ENCODE measurements around the gene DOCK4. TPM values are rescaled to one million over a fixed set of nuclear protein-coding genes. Genes with fewer than 3 reads are reported as not detected.
"Not testable (repeated sequence)": the region's sequence is repeated elsewhere in the genome, so short reads cannot be mapped to it uniquely, and the experiment has no call there.

Gene DOCK4
- total RNA-seq, 2 donors from 2014 or later, result 0.21 to 1.1 TPM

DNA sequence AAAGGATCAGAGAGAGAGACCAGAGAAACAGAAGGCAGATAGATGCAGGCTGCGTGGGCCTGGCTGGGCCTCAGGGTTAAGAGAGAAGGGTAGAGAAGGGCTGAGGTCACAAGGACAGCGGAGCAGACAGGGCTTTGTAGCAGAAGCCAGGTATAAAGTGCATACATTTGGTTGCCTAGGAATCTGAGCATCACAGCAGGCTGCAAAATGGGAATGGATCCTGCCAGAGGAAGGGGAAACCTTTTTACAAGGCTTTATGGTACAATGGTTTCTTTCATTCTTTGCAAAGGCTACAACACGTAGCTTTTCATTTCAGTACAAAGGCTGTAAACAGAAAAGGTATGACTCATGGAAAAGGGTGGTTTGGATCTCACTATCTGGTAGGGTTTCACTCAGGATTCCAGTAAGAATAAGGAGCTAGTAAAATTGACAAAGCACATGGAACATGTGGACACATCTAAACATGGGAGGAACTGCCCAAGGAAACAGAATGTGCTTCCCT lies 275.1 kb downstream of the DOCK4 start:
- ATAC-seq, result peak in 1 of 2 donors; percentile 97
- H3K36me3 Mint-ChIP-seq, result no peaks in the 10 kb centered on the region
- H3K27ac Mint-ChIP-seq, result peak overlapping the region in 1 of 2 donors; percentile 46
- no peak for DNase-seq (ENCODE audit: low spot score in 2 of 2)
- peaks cover 0 to 4% of the 10 kb centered on the region in 2 donors for H3K9me3 Mint-ChIP-seq

DNA sequence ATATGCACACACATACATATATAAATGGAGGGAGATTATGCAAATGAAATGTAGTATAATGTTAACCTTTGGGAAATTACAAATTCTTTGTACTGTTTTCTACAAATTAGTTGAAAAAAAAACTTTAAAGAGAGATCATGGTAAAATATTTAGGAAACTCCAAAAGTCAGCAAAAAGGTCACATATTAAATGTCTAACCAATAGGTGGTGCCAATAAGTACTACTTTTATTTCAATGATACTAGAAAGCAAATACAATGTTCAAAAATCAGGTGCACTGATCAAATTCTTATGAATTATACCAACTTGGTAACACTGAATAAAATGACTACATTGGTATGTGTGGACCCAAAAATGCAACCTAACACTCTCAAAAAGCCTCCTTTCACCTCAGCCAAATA lies 276.9 kb downstream of the DOCK4 start:
- H3K36me3 Mint-ChIP-seq, result no peaks in the 10 kb centered on the region
- H3K9me3 Mint-ChIP-seq, result peaks cover 0 to 4% of the 10 kb centered on the region in 2 donors
- DNase-seq (ENCODE audit: low spot score in 2 of 2), result no peak
- H3K27ac Mint-ChIP-seq, result no peak overlapping the region
- ATAC-seq, result no peak

DNA sequence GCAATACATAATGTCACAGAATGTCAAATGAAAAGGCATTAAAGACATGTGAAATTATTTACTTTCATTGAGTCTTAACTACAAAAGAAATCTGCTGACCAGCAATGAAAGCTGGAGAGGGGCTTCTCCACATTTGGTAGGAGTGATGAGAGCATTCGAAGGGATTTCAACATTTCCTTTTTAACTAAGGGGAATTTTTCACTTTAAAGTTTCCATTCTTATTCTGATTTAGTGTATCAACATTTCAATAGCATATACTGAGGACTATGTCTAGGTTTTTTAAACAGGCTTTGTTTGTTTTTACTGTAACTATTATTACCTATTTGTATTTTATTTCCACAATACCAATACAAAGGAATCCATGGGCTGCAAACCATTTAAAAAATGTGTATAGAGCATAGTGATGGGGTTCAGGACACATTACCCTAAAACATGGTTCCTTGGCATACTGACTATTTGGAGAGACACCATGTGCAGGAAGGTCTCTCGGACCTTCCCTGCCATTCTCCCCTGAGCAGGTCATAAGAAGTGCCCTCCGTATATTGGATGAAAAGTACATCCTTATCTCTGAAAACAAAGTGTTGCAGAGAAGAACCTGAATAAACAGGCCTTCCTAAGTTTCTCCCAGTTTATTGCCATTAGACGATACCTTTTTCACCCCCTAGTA lies 278.7 kb downstream of the DOCK4 start:
- ATAC-seq, result no peak
- no peaks in the 10 kb centered on the region for H3K36me3 Mint-ChIP-seq

DNA sequence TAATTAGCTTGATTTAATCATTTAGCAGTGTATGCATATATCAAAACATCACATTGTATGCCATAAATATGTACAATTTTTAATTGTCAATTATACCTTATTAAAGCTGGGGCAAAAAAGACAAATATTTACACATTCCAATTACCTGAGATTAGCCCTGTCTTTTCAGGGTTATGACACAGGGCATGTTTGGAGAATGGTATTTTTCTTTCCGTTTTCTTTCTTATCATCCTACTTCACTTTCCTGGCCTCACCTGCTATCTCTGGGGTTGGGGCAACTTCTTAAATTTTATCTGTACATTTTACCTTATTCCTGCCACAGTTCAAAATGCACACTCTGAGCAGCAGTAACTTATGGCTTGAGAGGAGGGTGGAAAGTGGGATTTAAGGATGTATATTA lies 285.9 kb downstream of the DOCK4 start:
- Mint-ChIP-seq H3K9me3 (no peaks in the 10 kb centered on the region), H3K27ac (no peak overlapping the region), H3K36me3 (no peaks in the 10 kb centered on the region)
- ATAC-seq, result no peak
- no peak for DNase-seq (ENCODE audit: low spot score in 2 of 2)

More for the DNA sequence above, 278.7 kb downstream of the DOCK4 start:
- H3K27ac Mint-ChIP-seq, result no peak overlapping the region
- DNase-seq (ENCODE audit: low spot score in 2 of 2), result no peak
- H3K9me3 Mint-ChIP-seq, result peaks cover 0 to 4% of the 10 kb centered on the region in 2 donors

DNA sequence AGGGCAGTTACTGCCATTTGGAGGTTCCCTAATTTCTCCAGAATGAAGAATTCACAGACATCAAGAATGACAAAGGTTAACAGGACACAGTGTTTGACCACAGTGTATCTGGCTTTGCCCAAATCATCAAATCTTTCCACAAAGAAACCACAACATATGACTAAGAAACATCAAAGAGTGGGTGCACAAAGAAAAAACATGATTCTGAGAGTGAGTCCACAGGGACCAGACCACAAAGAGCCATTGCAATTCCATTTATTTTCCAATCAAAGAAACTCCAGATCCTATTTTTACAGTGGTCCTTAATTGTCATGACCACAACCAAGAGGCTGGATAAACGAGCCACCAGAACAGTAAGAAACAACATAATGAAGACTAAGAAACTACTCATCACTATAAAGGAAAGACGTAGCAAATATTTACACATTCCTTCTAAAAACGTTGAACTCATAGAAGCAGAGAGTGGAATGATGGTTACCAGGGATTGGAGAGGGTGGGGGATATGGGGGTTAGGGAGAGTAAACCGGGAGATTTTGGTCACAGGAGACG lies 286.5 kb downstream of the DOCK4 start:
- DNase-seq (ENCODE audit: low spot score in 2 of 2) (no peak), ATAC-seq (no peak)
- H3K9me3 Mint-ChIP-seq, result no peaks in the 10 kb centered on the region
- H3K27ac Mint-ChIP-seq, result no peak overlapping the region
- no peaks in the 10 kb centered on the region for H3K36me3 Mint-ChIP-seq

DNA sequence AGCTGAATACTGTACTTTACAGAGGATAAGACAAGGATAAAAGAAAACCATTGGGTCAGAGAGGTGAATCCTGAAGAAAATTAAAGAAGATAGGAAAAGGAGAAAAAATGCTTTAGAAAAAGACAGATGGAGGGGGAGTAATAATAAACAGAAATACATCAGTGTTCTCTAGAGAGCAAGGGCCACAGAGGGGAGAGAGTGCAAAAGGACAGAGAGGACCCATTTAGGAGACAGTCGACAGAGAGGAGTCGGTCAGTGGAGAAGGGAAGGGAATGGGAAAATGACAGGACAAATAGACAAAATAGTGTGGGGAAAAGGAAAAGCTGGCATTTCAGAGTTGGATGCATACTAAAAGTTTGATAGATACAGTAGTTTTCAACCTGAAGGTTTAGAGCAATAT lies 287.0 kb downstream of the DOCK4 start:
- Mint-ChIP-seq H3K27ac (no peak overlapping the region), H3K36me3 (no peaks in the 10 kb centered on the region), H3K9me3 (peaks cover 0 to 3% of the 10 kb centered on the region in 2 donors)
- no peak for DNase-seq (ENCODE audit: low spot score in 2 of 2)
- ATAC-seq, result no peak

DNA sequence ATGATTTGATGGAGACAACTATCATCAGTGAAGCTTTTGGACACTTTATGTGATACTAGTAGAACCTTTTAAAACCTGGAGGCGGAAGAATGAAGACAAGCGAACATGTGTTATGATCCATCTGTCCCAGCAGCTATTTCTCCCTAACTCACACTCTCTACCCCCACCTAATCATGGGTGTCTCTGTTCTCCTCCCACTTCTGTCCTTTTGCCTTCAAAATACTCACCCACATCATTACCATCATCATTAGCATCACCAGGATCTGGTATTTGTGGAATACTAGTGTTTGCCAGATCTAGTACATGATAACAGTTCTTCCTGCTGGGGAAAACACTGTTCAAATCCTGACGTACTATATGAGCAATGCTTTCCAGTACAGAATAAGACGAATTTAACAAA lies 287.7 kb downstream of the DOCK4 start:
- Mint-ChIP-seq H3K36me3 (no peaks in the 10 kb centered on the region), H3K27ac (no peak overlapping the region), H3K9me3 (peaks cover 0 to 3% of the 10 kb centered on the region in 2 donors)
- DNase-seq (ENCODE audit: low spot score in 2 of 2), result no peak
- no peak for ATAC-seq

DNA sequence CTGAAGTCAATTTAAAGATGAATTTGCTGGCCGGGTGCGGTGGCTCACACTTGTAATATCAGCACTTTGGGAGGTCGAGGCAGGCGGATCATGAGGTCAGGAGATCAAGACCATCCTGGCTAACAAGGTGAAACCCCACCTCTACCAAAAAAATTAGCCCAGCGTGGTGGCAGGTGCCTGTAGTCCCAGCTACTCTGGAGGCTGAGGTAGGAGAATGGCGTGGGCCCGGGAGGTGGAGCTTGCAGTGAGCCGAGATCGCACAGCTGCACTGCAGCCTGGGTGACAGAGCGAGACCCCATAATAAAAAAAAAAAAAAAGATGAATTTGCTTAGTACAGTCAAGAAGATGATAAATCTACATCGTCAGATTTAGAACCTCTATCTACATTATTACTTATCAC lies 288.8 kb downstream of the DOCK4 start:
- H3K9me3 Mint-ChIP-seq; DNase-seq (ENCODE audit: low spot score in 2 of 2); ATAC-seq; H3K27ac Mint-ChIP-seq; H3K36me3 Mint-ChIP-seq: not testable (repeated sequence)

DNA sequence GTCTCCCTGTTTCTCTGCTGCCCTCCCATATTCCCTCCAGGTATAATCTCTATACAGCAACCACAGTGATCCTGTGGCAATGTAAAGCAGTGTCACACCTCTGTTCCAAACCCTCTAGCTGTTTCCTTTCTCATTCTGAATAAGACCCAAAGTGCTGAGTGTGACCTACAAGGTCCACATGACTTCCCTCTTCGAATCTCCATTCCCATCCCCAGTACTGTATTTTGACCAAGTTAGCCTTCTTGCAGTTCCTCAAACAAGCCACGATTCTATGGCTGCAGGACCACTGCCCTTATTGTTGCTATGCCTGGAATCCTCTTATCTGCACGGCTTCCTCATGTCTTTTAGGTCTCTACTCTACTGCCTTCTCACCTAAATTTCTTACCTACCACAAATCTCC lies 291.9 kb downstream of the DOCK4 start:
- ATAC-seq, result no peak
- Mint-ChIP-seq H3K27ac (no peak overlapping the region), H3K36me3 (no peaks in the 10 kb centered on the region), H3K9me3 (peaks cover 0 to 3% of the 10 kb centered on the region in 2 donors)
- no peak for DNase-seq (ENCODE audit: low spot score in 2 of 2)

DNA sequence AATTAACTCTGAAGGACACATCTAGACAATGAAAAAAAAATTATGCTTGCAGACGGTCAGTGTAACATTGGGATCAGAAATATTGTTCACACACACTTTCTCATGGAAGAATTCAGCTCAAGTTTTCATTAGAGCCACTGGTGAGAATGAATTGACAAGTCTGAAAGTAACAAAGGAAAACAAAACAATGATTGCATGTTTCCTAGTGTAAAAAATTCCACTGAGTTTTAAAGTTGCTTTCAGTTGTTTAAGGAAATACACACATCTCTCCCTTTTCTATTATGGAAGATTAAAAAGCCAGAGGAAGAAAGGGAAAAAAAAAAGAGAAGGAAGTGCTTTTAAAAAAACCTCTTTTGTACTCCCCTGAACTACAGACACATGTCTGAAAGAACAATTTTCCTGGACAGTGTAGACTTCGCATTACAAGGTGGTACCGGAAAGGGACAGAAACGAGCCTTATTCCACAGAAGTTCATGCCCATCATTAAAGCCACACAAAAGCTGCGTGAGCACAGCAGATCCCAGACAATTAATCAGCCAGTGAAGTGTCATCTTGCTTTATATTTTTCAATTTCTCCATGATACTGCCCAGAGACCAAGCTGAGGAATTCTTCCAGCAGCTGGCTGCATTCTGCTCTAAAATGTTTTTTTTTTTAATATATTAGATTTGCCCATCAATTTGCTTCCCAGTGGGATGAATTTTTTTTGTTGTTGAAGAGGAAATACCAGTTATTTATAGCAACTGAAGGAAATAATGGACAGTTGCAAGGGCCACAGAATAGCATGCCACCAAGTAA lies 294.8 kb downstream of the DOCK4 start:
- DNase-seq (ENCODE audit: low spot score in 2 of 2) (no peak), ATAC-seq (no peak)
- Mint-ChIP-seq H3K36me3 (no peaks in the 10 kb centered on the region), H3K9me3 (peaks cover 0 to 3% of the 10 kb centered on the region in 2 donors), H3K27ac (no peak overlapping the region)

DNA sequence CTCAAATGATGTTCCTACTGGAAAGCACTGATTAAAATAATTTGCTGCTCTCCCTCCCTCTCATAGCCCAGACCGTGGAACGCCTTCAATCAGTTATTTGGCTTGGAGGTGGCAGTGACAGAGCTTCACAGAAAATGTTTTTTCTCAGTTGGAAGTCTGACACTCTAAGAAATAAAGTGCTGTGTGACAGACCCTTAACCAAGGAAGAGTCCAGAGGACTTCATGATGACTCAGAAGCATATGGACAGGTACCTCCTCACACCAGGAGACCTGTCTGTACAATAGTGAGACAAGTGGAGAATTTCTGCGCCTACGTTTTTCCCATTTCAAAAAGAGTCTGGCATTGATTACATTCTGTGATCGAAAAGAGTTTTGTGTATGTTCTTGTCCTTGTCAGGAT lies 295.5 kb downstream of the DOCK4 start:
- ATAC-seq, result no peak
- peaks cover 0 to 3% of the 10 kb centered on the region in 2 donors for H3K9me3 Mint-ChIP-seq
- no peak overlapping the region for H3K27ac Mint-ChIP-seq
- no peaks in the 10 kb centered on the region for H3K36me3 Mint-ChIP-seq
- DNase-seq (ENCODE audit: low spot score in 2 of 2), result no peak

DNA sequence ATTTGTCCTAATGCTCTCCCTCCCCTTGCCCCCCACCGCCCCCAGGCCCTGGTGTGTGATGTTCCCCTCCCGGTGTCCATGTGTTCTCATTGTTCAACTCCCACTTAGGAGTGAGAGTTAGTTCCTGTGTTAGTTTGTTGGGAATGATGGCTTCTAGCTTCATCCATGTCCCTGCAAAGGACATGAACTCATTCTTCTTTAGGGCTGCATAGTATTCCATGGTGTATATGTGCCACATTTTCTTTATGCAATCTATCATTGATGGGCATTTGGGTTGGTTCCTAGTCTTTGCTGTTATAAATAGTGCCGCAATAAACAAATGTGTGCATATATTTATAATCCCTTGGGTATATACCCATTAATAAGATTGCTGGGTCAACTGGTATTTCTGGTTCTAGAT lies 297.5 kb downstream of the DOCK4 start:
- H3K27ac Mint-ChIP-seq; H3K36me3 Mint-ChIP-seq; ATAC-seq; DNase-seq (ENCODE audit: low spot score in 2 of 2); H3K9me3 Mint-ChIP-seq: not testable (repeated sequence)

DNA sequence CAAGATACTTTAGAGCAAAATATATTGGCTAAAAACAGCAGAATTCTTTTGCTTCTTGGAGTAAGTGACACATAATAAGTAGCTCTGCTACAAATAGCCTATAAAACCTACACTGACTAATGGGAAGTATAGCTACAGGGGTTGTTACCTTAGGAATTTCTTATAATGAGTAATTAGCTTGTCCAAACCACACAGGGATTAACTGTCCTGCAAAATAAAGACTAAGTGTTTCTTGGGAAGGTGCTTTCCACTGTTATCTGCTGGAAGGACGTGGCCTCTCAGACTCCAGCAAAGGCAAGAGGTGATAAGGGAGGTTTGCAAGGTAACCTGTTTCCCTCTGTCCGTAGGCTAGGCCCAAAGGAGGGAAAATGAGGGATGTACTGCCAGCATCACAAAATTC lies 302.4 kb downstream of the DOCK4 start:
- H3K27ac Mint-ChIP-seq, result no peak overlapping the region
- H3K36me3 Mint-ChIP-seq, result no peaks in the 10 kb centered on the region
- DNase-seq (ENCODE audit: low spot score in 2 of 2) (no peak), ATAC-seq (no peak)
- no peaks in the 10 kb centered on the region for H3K9me3 Mint-ChIP-seq

DNA sequence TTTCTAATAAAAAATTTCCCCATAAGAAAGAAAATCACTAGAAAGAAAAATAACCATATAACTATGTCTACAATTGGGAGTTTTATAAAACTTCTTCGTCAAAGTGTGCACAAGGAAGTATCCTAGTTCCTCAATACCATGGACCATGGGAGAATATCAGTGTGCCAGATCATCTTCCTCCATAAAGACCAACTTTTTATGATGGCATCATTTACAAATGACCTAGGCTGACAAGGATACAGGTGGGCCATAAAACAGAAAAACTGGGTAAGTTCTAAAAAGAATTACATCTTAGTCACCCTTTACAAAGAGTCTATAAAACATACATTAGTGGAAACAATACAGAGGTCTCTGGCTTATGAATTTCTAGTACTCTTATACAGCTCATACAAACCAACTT lies 303.2 kb downstream of the DOCK4 start:
- no peaks in the 10 kb centered on the region for H3K36me3 Mint-ChIP-seq
- no peak for DNase-seq (ENCODE audit: low spot score in 2 of 2)
- H3K27ac Mint-ChIP-seq, result no peak overlapping the region
- no peak for ATAC-seq
- no peaks in the 10 kb centered on the region for H3K9me3 Mint-ChIP-seq

DNA sequence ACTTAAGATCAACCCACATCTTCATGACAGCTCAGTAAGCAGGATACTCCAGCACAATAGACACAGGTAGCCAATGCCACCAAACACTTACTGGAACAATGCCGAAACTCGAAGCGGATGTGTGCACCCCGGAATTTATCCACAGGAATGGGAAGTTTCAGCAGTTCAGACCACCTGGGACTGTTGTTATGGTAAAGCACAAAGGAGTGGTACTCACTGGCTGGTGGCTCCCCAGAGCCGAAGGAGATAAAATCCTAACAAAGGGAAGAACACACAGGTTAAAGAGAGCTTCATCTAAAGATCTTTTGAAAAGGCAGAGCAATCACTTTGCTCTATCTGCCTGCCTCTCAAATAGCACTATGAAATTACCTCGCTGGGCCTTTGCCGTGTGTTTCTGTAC lies 305.9 kb downstream of the DOCK4 start:
- no peak for ATAC-seq
- H3K36me3 Mint-ChIP-seq, result no peaks in the 10 kb centered on the region
- no peak for DNase-seq (ENCODE audit: low spot score in 2 of 2)
- no peaks in the 10 kb centered on the region for H3K9me3 Mint-ChIP-seq
- no peak overlapping the region for H3K27ac Mint-ChIP-seq

DNA sequence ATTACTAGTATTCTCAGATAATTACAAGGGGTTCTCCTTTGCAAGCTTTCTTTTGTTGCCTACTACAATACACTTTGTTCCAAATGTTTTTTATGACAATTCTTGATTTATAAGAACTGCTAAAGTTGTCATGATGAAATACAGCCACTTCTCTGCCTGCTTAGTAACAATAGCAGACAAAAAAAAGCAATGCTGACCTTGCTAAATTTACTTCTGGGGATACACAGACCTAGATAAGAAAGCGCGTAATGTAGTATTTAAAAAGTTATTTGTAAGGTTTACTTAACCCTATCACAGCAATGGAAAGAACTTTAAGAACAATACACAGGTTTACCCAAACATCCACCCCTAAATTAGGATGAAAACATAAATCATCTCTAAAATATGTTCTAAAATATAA lies 311.1 kb downstream of the DOCK4 start:
- H3K27ac Mint-ChIP-seq, result no peak overlapping the region
- no peaks in the 10 kb centered on the region for H3K36me3 Mint-ChIP-seq
- DNase-seq (ENCODE audit: low spot score in 2 of 2), result no peak
- H3K9me3 Mint-ChIP-seq, result no peaks in the 10 kb centered on the region
- no peak for ATAC-seq

DNA sequence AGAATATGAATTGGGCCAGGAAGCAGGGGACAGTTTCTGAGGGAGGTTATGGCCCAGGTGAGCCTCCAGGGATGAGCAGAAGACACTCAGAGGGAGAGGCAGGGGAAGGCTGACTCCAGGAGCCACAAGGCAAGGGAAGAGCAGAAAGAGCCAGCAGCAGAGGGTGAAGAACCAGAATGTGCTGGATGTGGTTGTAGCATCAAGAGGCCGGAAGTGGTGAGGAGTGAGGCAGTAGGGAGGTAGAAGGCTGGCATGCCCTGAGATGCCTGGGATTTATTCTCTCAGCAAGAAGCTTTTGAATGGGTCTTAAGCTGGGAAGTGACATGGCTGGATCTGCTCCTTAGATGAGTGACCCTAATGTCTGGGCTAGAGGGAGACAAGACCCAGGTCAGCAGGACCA lies 311.7 kb downstream of the DOCK4 start:
- Mint-ChIP-seq H3K36me3 (no peaks in the 10 kb centered on the region), H3K27ac (no peak overlapping the region), H3K9me3 (no peaks in the 10 kb centered on the region)
- ATAC-seq (no peak), DNase-seq (ENCODE audit: low spot score in 2 of 2) (no peak)
